OCI-LY7 (cell line): Measurements from ENCODE around the gene DPEP1. TPM values are rescaled to one million over a fixed set of nuclear protein-coding genes. Genes with fewer than 3 reads are reported as not detected.

Experiments used
- BruUV-seq: library from RNA; stranded (reverse); fragments of 400-500 nt; replicated peaks from 2 replicates; lab custom pipeline; 2021; lab: Mats Ljungman, UMichigan
- CTCF ChIA-PET: fragments of 300-600 bp; sonication (Branson Sonifier 250); formaldehyde crosslinking; loops from one replicate; lab custom pipeline; 2022; ENCODE audit warnings: antibody characterized with exemption; ENCODE audit not compliant: unreplicated experiment; lab: Charles Lee
- POLR2A ChIA-PET: fragments of 300-600 bp; sonication (Branson Sonifier 250); formaldehyde crosslinking; loops from one replicate; lab custom pipeline; 2022; ENCODE audit warnings: antibody characterized with exemption; lab: Charles Lee
- DNase-seq: peaks from one replicate; pipeline ENCODE4 v3.0.0-alpha.2; 2015; ENCODE audit warnings: low spot score
- H2AFZ ChIP-seq: fragments of 200-600 bp; sonication (generic), shearing (Covaris generic); 2 replicates; pipeline ENCODE4 v1.6.1; 2014; ENCODE audit warnings: mild to moderate bottlenecking, antibody characterized with exemption, low read length, moderate library complexity
- H3K27ac ChIP-seq: fragments of 200-600 bp; sonication (generic); 2 replicates; pipeline ENCODE4 v1.5.1; 2014; ENCODE audit warnings: mixed run types, low read depth, mild to moderate bottlenecking, moderate library complexity, low read length, inconsistent platforms; ENCODE audit not compliant: poor library complexity, severe bottlenecking
- H3K36me3 ChIP-seq: fragments of 200-600 bp; sonication (generic); 2 replicates; pipeline ENCODE4 v1.6.1; 2014; ENCODE audit warnings: mild to moderate bottlenecking, antibody characterized with exemption, low read length, moderate library complexity, mixed read lengths; ENCODE audit not compliant: insufficient read depth
- H3K4me1 ChIP-seq: fragments of 200-600 bp; sonication (generic); 2 replicates; pipeline ENCODE4 v1.5.1; 2014; ENCODE audit warnings: mild to moderate bottlenecking, low read length; ENCODE audit not compliant: insufficient read depth, poor library complexity, severe bottlenecking
- H3K4me2 ChIP-seq: fragments of 200-600 bp; sonication (generic); 2 replicates; pipeline ENCODE4 v1.6.1; 2014; ENCODE audit warnings: mild to moderate bottlenecking, low read length
- H3K4me3 ChIP-seq: fragments of 200-600 bp; sonication (generic); 2 replicates; pipeline ENCODE4 v1.5.1; 2014; ENCODE audit warnings: mild to moderate bottlenecking, low read depth, low read length; ENCODE audit not compliant: poor library complexity, severe bottlenecking
- H3K79me2 ChIP-seq: fragments of 200-600 bp; sonication (generic); 2 replicates; pipeline ENCODE4 v1.6.1; 2016; ENCODE audit warnings: low read depth, mild to moderate bottlenecking, low read length, moderate library complexity, mixed read lengths; ENCODE audit not compliant: insufficient read depth
- H3K9me2 ChIP-seq: fragments of 200-600 bp; sonication (generic); 2 replicates; pipeline ENCODE4 v1.6.1; 2016; ENCODE audit warnings: mild to moderate bottlenecking, low read length, mixed read lengths; ENCODE audit not compliant: insufficient read depth
- H3K9me3 ChIP-seq: fragments of 200-600 bp; sonication (generic); 2 replicates; pipeline ENCODE4 v1.6.1; 2014; ENCODE audit warnings: mild to moderate bottlenecking, mixed run types, low read length, mixed read lengths
- H4K20me1 ChIP-seq: fragments of 200-600 bp; sonication (generic); 2 replicates; pipeline ENCODE4 v1.6.1; 2014; ENCODE audit warnings: mild to moderate bottlenecking, antibody characterized with exemption, low read length, moderate library complexity, mixed read lengths; ENCODE audit not compliant: insufficient read depth
- CTCF ChIP-seq: fragments of 200-600 bp; sonication (generic); conservative IDR thresholded peaks from 2 replicates; pipeline ENCODE4 v1.5.1; 2014; ENCODE audit warnings: mild to moderate bottlenecking, antibody characterized with exemption, low read length, moderate library complexity, mixed read lengths
- EZH2phosphoT487 ChIP-seq: fragments of 200-600 bp; sonication (generic); IDR thresholded peaks from 2 replicates; pipeline ENCODE4 v1.6.1; 2018; ENCODE audit warnings: low read depth, borderline replicate concordance, mild to moderate bottlenecking, mixed run types, antibody characterized with exemption, low read length, moderate library complexity, mixed read lengths
- intact Hi-C: fragments of 100-400 bp; cut with micrococcal nuclease; formaldehyde crosslinking; loops from one replicate; pipeline ENCODE4 v1.10.0; 2022; ENCODE audit not compliant: unreplicated experiment
- total RNA-seq, 2 experiments: library from RNA; depleted of rRNA in 1 of 2; stranded (reverse); fragments of >200 nt in 1 of 2; shearing (Covaris generic) in 1 of 2; gene quantifications; 2 replicates each; pipeline ENCODE4 v1.2.3, GENCODE V29; 2014 to 2022

Gene DPEP1
- total RNA-seq, 2 experiments from 2014 or later = not detected

- Histone ChIP-seq H3K79me2 (no peaks in the 10 kb centered on the region), H3K9me2 (no peaks in the 10 kb centered on the region), H3K9me3 (no peaks in the 10 kb centered on the region), H4K20me1 (no peaks in the 10 kb centered on the region), H3K27ac (peak overlapping the region; percentile 29), H3K4me2 (peak overlapping the region; percentile 40; the same call in 1 of the 2 replicates), H2AFZ (peak overlapping the region; percentile 3; the same call in 1 of the 2 replicates), H3K4me1 (peaks cover 23% of the 10 kb centered on the region), H3K36me3 (no peaks in the 10 kb centered on the region), H3K4me3 (no peak overlapping the region)
- no TSS peak for BruUV-seq
- TF ChIP-seq EZH2phosphoT487 = no peak
- TF ChIP-seq CTCF = no peak
- DNase-seq = peak; percentile 33
- ChIA-PET POLR2A (interaction anchor here (0.6 kb wide), 1 partner anchor 293 kb away, joined by 3 read pairs; no protein-coding TSS in a partner anchor), CTCF (no interaction called here)
- intact Hi-C loops = loop anchor here (5.0 kb wide), 1 partner anchor 70 kb away; no protein-coding TSS in a partner anchor
Observed at GRCh38 chr16:89572073-89572484, 41.4 kb upstream of the DPEP1 start.

- H2AFZ ChIP-seq = peak overlapping the region; percentile 3; the same call in 1 of the 2 replicates
- no peaks in the 10 kb centered on the region for H3K9me3 ChIP-seq
- no peaks in the 10 kb centered on the region for H3K36me3 ChIP-seq
- ChIA-PET POLR2A (interaction anchor here (0.6 kb wide), 1 partner anchor 292 kb away, joined by 3 read pairs; no protein-coding TSS in a partner anchor), CTCF (no interaction called here)
- H3K79me2 ChIP-seq = no peaks in the 10 kb centered on the region
- no peak for DNase-seq
- H3K4me2 ChIP-seq = peak overlapping the region; percentile 40
- TF ChIP-seq EZH2phosphoT487 = no peak
- TF ChIP-seq CTCF = no peak
- BruUV-seq = no TSS peak
- intact Hi-C loops = loop anchor here (5.0 kb wide), 1 partner anchor 70 kb away; no protein-coding TSS in a partner anchor
- H3K27ac ChIP-seq = peak overlapping the region; percentile 29
- H3K4me1 ChIP-seq = peaks cover 23% of the 10 kb centered on the region
- H4K20me1 ChIP-seq = no peaks in the 10 kb centered on the region
- no peak overlapping the region for H3K4me3 ChIP-seq
- no peaks in the 10 kb centered on the region for H3K9me2 ChIP-seq
Observed at GRCh38 chr16:89572485-89573205, 40.8 kb upstream of the DPEP1 start.
